SKM-1 treated with dmso at 0.1 percent for 144 hours (cell line): ENCODE data around the gene HIVEP3.

Source experiments
- DNase-seq: peaks from one replicate; lab custom pipeline; 2025; ENCODE audit not compliant: unreplicated experiment; lab: John Stamatoyannopoulos, UW

HIVEP3 gene

GRCh38 chr1:41875487-41875886 is 43.2 kb downstream of the HIVEP3 start:
- DNase-seq: no peak

GRCh38 chr1:41874903-41875411 is 43.8 kb downstream of the HIVEP3 start:
- no peak for DNase-seq

GRCh38 chr1:41874151-41874719 is 44.5 kb downstream of the HIVEP3 start:
- no peak for DNase-seq

- DNase-seq: no peak
Observed at GRCh38 chr1:41872074-41872473, 46.6 kb downstream of the HIVEP3 start.

GRCh38 chr1:41870076-41870562 is 48.6 kb downstream of the HIVEP3 start:
- no peak for DNase-seq

- no peak for DNase-seq
Observed at GRCh38 chr1:41868241-41868998, 50.3 kb downstream of the HIVEP3 start.

GRCh38 chr1:41866285-41866684 is 52.4 kb downstream of the HIVEP3 start:
- DNase-seq: no peak

GRCh38 chr1:41864471-41865040 is 54.2 kb downstream of the HIVEP3 start:
- DNase-seq: no peak

GRCh38 chr1:41863718-41864117 is 55.0 kb downstream of the HIVEP3 start:
- no peak for DNase-seq

GRCh38 chr1:41862384-41863221 is 56.1 kb downstream of the HIVEP3 start:
- no peak for DNase-seq

- no peak for DNase-seq
Observed at GRCh38 chr1:41861535-41862383, 57.0 kb downstream of the HIVEP3 start.

GRCh38 chr1:41860771-41861170 is 58.0 kb downstream of the HIVEP3 start:
- DNase-seq: no peak

GRCh38 chr1:41860214-41860613 is 58.5 kb downstream of the HIVEP3 start:
- DNase-seq: no peak

GRCh38 chr1:41859686-41860085 is 59.0 kb downstream of the HIVEP3 start:
- peak; percentile 34 for DNase-seq

- DNase-seq: no peak
Observed at GRCh38 chr1:41856944-41857285, 61.8 kb downstream of the HIVEP3 start.

- no peak for DNase-seq
Observed at GRCh38 chr1:41856151-41856943, 62.4 kb downstream of the HIVEP3 start.

GRCh38 chr1:41855713-41856112 is 63.0 kb downstream of the HIVEP3 start:
- DNase-seq: no peak

GRCh38 chr1:41853907-41854306 is 64.8 kb downstream of the HIVEP3 start:
- no peak for DNase-seq

- DNase-seq: no peak
Observed at GRCh38 chr1:41852091-41852490, 66.6 kb downstream of the HIVEP3 start.

GRCh38 chr1:41851589-41851988 is 67.1 kb downstream of the HIVEP3 start:
- DNase-seq: peak; percentile 81
